Esophagus mucosa (tissue), 1 donor: ENCODE results near the gene BLOC1S3. TPM values are rescaled to one million over a fixed set of nuclear protein-coding genes. Genes with fewer than 3 reads are reported as not detected.
A peak's percentile ranks its signal among the peaks of the same experiment; 100 is the strongest.

Experiments used
- ATAC-seq: fragments of 200-7000 bp; cut with Tn5 transposase; one replicate; pipeline ENCODE4 v1.9.1; 2020
- total RNA-seq: library from RNA; stranded (reverse); gene quantifications from one replicate; pipeline ENCODE4 v1.2.4, GENCODE V29; 2023
- donor health status: DM: yes; HTN: yes; CAD: no.

The BLOC1S3 gene
- total RNA-seq, 1 donor from 2014 or later, result 8.8 TPM

GRCh38 chr19:45146741-45147205, 31.8 kb upstream of the BLOC1S3 start:
- ATAC-seq, result no peak

GRCh38 chr19:45147835-45148676, 30.5 kb upstream of the BLOC1S3 start:
- no peak for ATAC-seq

- no peak for ATAC-seq
Observed at GRCh38 chr19:45149129-45149528, 29.5 kb upstream of the BLOC1S3 start.

GRCh38 chr19:45150180-45150579, 28.4 kb upstream of the BLOC1S3 start:
- ATAC-seq, result no peak

- no peak for ATAC-seq
Observed at GRCh38 chr19:45150751-45151281, 27.8 kb upstream of the BLOC1S3 start.

- peak; percentile 34 for ATAC-seq
Observed at GRCh38 chr19:45151320-45151719, 27.3 kb upstream of the BLOC1S3 start.

GRCh38 chr19:45151821-45152503, 26.6 kb upstream of the BLOC1S3 start:
- ATAC-seq, result no peak

GRCh38 chr19:45152504-45153338, 25.9 kb upstream of the BLOC1S3 start:
- no peak for ATAC-seq

- peak; percentile 6 for ATAC-seq
Observed at GRCh38 chr19:45153339-45154063, 25.1 kb upstream of the BLOC1S3 start.

- peak; percentile 63 for ATAC-seq
Observed at GRCh38 chr19:45154064-45154827, 24.3 kb upstream of the BLOC1S3 start.

- ATAC-seq, result no peak
Observed at GRCh38 chr19:45156011-45156630, 22.5 kb upstream of the BLOC1S3 start.

- peak; percentile 78 for ATAC-seq
Observed at GRCh38 chr19:45156751-45157150, 21.8 kb upstream of the BLOC1S3 start.

- ATAC-seq, result no peak
Observed at GRCh38 chr19:45158503-45159209, 19.9 kb upstream of the BLOC1S3 start.

GRCh38 chr19:45159210-45159970, 19.2 kb upstream of the BLOC1S3 start:
- no peak for ATAC-seq

- no peak for ATAC-seq
Observed at GRCh38 chr19:45159971-45160324, 18.6 kb upstream of the BLOC1S3 start.

GRCh38 chr19:45160870-45161737, 17.5 kb upstream of the BLOC1S3 start, which contains the start of gene NKPD1:
TSS of gene NKPD1 (minus strand) at chr19:45160982. CDS start at chr19:45160150, 832 bp downstream.
- peak; percentile 40 for ATAC-seq

- ATAC-seq, result no peak
Observed at GRCh38 chr19:45161738-45162607, 16.6 kb upstream of the BLOC1S3 start.
